Endothelial cell of umbilical vein (primary cell): Measurements from ENCODE around the gene TFDP1. TPM values are rescaled to one million over a fixed set of nuclear protein-coding genes. Genes with fewer than 3 reads are reported as not detected.

Experiments
- BruUV-seq: library from RNA; stranded (reverse); fragments of 400-500 nt; replicated peaks from 2 replicates; lab custom pipeline; 2021; lab: Mats Ljungman, UMichigan
- CTCF ChIA-PET: fragments of 300-600, 350-600 bp; sonication (Branson Sonifier 250); formaldehyde crosslinking; loops from one replicate; lab custom pipeline; 2021; ENCODE audit warnings: antibody characterized with exemption, inconsistent platforms; lab: Charles Lee
- POLR2A ChIA-PET: fragments of 300-600, 350-600 bp; sonication (Branson Sonifier 250); formaldehyde crosslinking; loops from one replicate; lab custom pipeline; 2021; ENCODE audit warnings: antibody characterized with exemption, inconsistent platforms; lab: Charles Lee
- DNase-seq: peaks from one replicate; pipeline ENCODE4 v3.0.0-alpha.2; 2011; ENCODE audit warnings: low read depth, low spot score
- FAIRE-seq: peaks from 2 replicates; lab custom pipeline; 2011; peaks lifted over from hg19 to GRCh38; lab: Jason Lieb, UNC
- H2AFZ ChIP-seq: 2 replicates; pipeline ENCODE4 v1.6.0; 2012; ENCODE audit warnings: low read depth, low read length, control low read depth, inconsistent platforms
- H3K27ac ChIP-seq: 2 replicates; pipeline ENCODE4 v1.5.1; 2011; ENCODE audit warnings: low read depth, mild to moderate bottlenecking, control low read depth, low read length, moderate library complexity; ENCODE audit not compliant: insufficient read depth
- H3K27me3 ChIP-seq, 2 experiments: 2 replicates each; pipeline versions ENCODE4 v1.6.0 to v1.6.1; 2011; ENCODE audit warnings: low read length in 2 of 2, mixed read lengths in 1 of 2; ENCODE audit not compliant: control insufficient read depth in 2 of 2, insufficient read depth in 2 of 2
- H3K36me3 ChIP-seq, 2 experiments: 2 replicates in 1 of 2; 3 replicates in 1 of 2; pipeline ENCODE4 v1.5.1; 2011; ENCODE audit warnings: low read length in 2 of 2, mild to moderate bottlenecking in 1 of 2, moderate library complexity in 1 of 2; ENCODE audit not compliant: control insufficient read depth in 2 of 2, insufficient read depth in 2 of 2; ENCODE audit errors: extremely low read depth in 1 of 2
- H3K4me1 ChIP-seq: 3 replicates; pipeline ENCODE4 v1.5.1; 2011; ENCODE audit warnings: mild to moderate bottlenecking, low read length; ENCODE audit not compliant: control insufficient read depth, insufficient read depth; ENCODE audit errors: extremely low read depth
- H3K4me2 ChIP-seq: 2 replicates; pipeline ENCODE4 v1.6.1; 2011; ENCODE audit warnings: low read length, control low read depth, mixed read lengths; ENCODE audit not compliant: insufficient read depth
- H3K4me3 ChIP-seq, 3 experiments: fragments of 200-600 bp in 1 of 3; sonication (generic), shearing (Covaris generic) in 1 of 3; replicated peaks in 1 of 3; 2 replicates each; pipeline ENCODE4 v1.5.1; 2011 to 2016; ENCODE audit warnings: control low read depth in 3 of 3, low read length in 3 of 3, mild to moderate bottlenecking in 2 of 3, inconsistent platforms in 1 of 3, low read depth in 1 of 3, moderate library complexity in 1 of 3; ENCODE audit not compliant: insufficient read depth in 1 of 3
- H3K79me2 ChIP-seq: 2 replicates; pipeline ENCODE4 v1.6.0; 2012; ENCODE audit warnings: low read length, inconsistent platforms; ENCODE audit not compliant: control insufficient read depth, insufficient read depth
- H3K9ac ChIP-seq: replicated peaks from 2 replicates; pipeline ENCODE3; 2011; ENCODE audit warnings: low read length, control low read depth; ENCODE audit not compliant: insufficient read depth; ENCODE audit errors: extremely low read depth
- H3K9me1 ChIP-seq: replicated peaks from 3 replicates; pipeline ENCODE4 v1.6.0; 2011; ENCODE audit warnings: mild to moderate bottlenecking, low read length; ENCODE audit not compliant: control insufficient read depth, insufficient read depth; ENCODE audit errors: extremely low read depth
- H3K9me3 ChIP-seq: replicated peaks from 2 replicates; pipeline ENCODE4 v1.5.1; 2012; ENCODE audit warnings: low read length, inconsistent platforms; ENCODE audit not compliant: control insufficient read depth, insufficient read depth
- H4K20me1 ChIP-seq: replicated peaks from 2 replicates; pipeline ENCODE3; 2011; ENCODE audit warnings: mild to moderate bottlenecking, low read length; ENCODE audit not compliant: control insufficient read depth, insufficient read depth; ENCODE audit errors: extremely low read depth
- EZH2 ChIP-seq: IDR thresholded peaks from 2 replicates; pipeline ENCODE4 v1.6.1; 2012; ENCODE audit warnings: borderline replicate concordance, low read depth, mild to moderate bottlenecking, moderate library complexity, low read length, inconsistent platforms; ENCODE audit not compliant: severe bottlenecking
- FOS ChIP-seq: IDR thresholded peaks from 2 replicates; pipeline ENCODE4 v1.6.1; 2011; ENCODE audit warnings: mild to moderate bottlenecking, low read length, moderate library complexity, borderline replicate concordance; ENCODE audit not compliant: insufficient read depth
- GATA2 ChIP-seq: IDR thresholded peaks from 2 replicates; pipeline ENCODE4 v1.7.0; 2011; ENCODE audit warnings: low read depth, mild to moderate bottlenecking, moderate library complexity, mixed read lengths, low read length; ENCODE audit not compliant: insufficient read length, insufficient read depth
- JUN ChIP-seq: IDR thresholded peaks from 2 replicates; pipeline ENCODE4 v1.6.1; 2011; ENCODE audit warnings: borderline replicate concordance, low read depth; ENCODE audit not compliant: insufficient read length, insufficient read depth
- MAX ChIP-seq: IDR thresholded peaks from 2 replicates; pipeline ENCODE4 v1.6.1; 2011; ENCODE audit not compliant: insufficient read depth, insufficient read length
- MYC ChIP-seq: IDR thresholded peaks from one replicate; pipeline ENCODE4 v1.6.1; 2011; ENCODE audit warnings: mild to moderate bottlenecking, low read depth, low read length
- POLR2A ChIP-seq: IDR thresholded peaks from 2 replicates; pipeline ENCODE4 v1.6.1; 2012; ENCODE audit warnings: low read depth, mild to moderate bottlenecking, control low read depth, low read length
- POLR2AphosphoS5 ChIP-seq: IDR thresholded peaks from 2 replicates; pipeline ENCODE4 v1.6.1; 2012; ENCODE audit warnings: low read depth, mild to moderate bottlenecking, control low read depth, low read length, moderate library complexity; ENCODE audit not compliant: insufficient read depth
- dilution Hi-C: fragments of 300-500 bp; cut with MboI; formaldehyde crosslinking; loops from one replicate; pipeline ENCODE4 v1.15.0; 2019; ENCODE audit warnings: low sequenced_read_pairs; ENCODE audit not compliant: extremely low pct_ligation_motif_present
- intact Hi-C: fragments of 100-400 bp; cut with micrococcal nuclease; formaldehyde crosslinking; loops from one replicate; pipeline ENCODE4 v1.10.0; 2022
- polyA plus RNA-seq, 4 experiments: library from polyadenylated mRNA; depleted of rRNA in 3 of 4; stranded (reverse) in 3 of 4; unstranded in 1 of 4; fragments of >200 nt; gene quantifications; 2 replicates each; pipeline versions ENCODE4 v1.2.1 to v1.2.3, GENCODE V29; 2011 to 2012; ENCODE audit warnings: missing spikeins in 1 of 4
- total RNA-seq: library from RNA; stranded (reverse); gene quantifications from 2 replicates; pipeline ENCODE4 v1.2.3, GENCODE V29; 2021
- TF ChIP-seq, protein P1 (sequence below), 2 donors: IDR thresholded peaks; 1 replicate in 1 of 2; 2 replicates in 1 of 2; pipeline ENCODE4 v1.5.1; 2011; ENCODE audit warnings: low read length in 2 of 2, mild to moderate bottlenecking in 2 of 2, moderate library complexity in 2 of 2, control low read depth in 1 of 2, inconsistent platforms in 1 of 2, low read depth in 1 of 2; ENCODE audit not compliant: insufficient read depth in 1 of 2; ENCODE audit errors: extremely low read depth in 1 of 2

Gene TFDP1
- total and polyA plus RNA-seq, 2 donors (not counting 3 experiments of a cell fraction or from before 2014, with no cell fraction given) = 64.3 to 137 TPM

DNA sequence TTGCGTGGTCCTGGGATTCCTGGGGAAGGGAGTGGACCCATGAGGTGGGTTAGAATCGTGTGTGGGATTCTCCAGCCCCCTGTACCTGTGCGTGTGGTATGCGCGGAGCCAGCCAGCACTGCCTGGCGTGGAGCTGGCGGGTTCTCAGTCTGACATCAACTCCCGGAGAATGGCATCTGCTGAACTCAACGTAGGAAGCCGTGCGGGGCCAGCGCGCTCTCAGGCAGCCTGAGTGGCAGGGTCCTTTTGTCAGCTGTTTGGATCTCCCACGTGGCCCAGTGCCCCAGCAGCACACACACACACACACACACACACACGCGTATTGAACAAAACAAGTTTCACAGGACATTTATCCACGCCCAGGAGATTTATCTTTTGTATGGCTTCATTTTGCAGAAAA lies 45.3 kb downstream of the TFDP1 start:
- Histone ChIP-seq H3K27me3 (no peaks in the 10 kb centered on the region), H3K36me3 (peaks cover 3 to 26% of the 10 kb centered on the region in 2 experiments), H3K79me2 (peaks cover 57% of the 10 kb centered on the region), H3K9me3 (no peaks in the 10 kb centered on the region), H3K4me2 (no peak overlapping the region), H3K9me1 (no peaks in the 10 kb centered on the region), H3K4me1 (peaks cover 7% of the 10 kb centered on the region), H3K4me3 (no peak overlapping the region), H4K20me1 (no peaks in the 10 kb centered on the region), H3K9ac (no peak overlapping the region), H2AFZ (no peak overlapping the region), H3K27ac (no peak overlapping the region)
- no TSS peak for BruUV-seq
- ChIA-PET CTCF (no interaction called here), POLR2A (no interaction called here)
- intact Hi-C loops = no loop called here
- DNase-seq (no peak), FAIRE-seq (no peak)
- dilution Hi-C loops = no loop called here
- TF ChIP-seq MYC (no peak), POLR2AphosphoS5 (no peak), FOS (no peak)
- TF ChIP-seq, protein P1, sequence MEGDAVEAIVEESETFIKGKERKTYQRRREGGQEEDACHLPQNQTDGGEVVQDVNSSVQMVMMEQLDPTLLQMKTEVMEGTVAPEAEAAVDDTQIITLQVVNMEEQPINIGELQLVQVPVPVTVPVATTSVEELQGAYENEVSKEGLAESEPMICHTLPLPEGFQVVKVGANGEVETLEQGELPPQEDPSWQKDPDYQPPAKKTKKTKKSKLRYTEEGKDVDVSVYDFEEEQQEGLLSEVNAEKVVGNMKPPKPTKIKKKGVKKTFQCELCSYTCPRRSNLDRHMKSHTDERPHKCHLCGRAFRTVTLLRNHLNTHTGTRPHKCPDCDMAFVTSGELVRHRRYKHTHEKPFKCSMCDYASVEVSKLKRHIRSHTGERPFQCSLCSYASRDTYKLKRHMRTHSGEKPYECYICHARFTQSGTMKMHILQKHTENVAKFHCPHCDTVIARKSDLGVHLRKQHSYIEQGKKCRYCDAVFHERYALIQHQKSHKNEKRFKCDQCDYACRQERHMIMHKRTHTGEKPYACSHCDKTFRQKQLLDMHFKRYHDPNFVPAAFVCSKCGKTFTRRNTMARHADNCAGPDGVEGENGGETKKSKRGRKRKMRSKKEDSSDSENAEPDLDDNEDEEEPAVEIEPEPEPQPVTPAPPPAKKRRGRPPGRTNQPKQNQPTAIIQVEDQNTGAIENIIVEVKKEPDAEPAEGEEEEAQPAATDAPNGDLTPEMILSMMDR (IDR thresholded peaks at IDR 0.05; ENCODE audit: extremely low read depth in 1 of 2, insufficient read depth in 1 of 2, low read depth in 1 of 2, low read length in 2 of 2) = no peak

- no peaks in the 10 kb centered on the region for H3K9me1 ChIP-seq
- no peaks in the 10 kb centered on the region for H3K27me3 ChIP-seq
- no peak overlapping the region for H3K4me3 ChIP-seq
- H3K79me2 ChIP-seq = peaks cover 53% of the 10 kb centered on the region
- ChIA-PET POLR2A (no interaction called here), CTCF (no interaction called here)
- H3K27ac ChIP-seq = no peak overlapping the region
- intact Hi-C loops = no loop called here
- FAIRE-seq (no peak), DNase-seq (no peak)
- TF ChIP-seq EZH2 = no peak
- no peak for TF ChIP-seq MAX
- TF ChIP-seq GATA2 = no peak
- no peak for TF ChIP-seq POLR2AphosphoS5
- TF ChIP-seq JUN = no peak
- no peak for TF ChIP-seq POLR2A
- TF ChIP-seq FOS = no peak
- no peak for TF ChIP-seq MYC
- TF ChIP-seq, protein P1 (IDR thresholded peaks at IDR 0.05; ENCODE audit: extremely low read depth in 1 of 2, insufficient read depth in 1 of 2, low read depth in 1 of 2, low read length in 2 of 2) = no peak
- no peak overlapping the region for H2AFZ ChIP-seq
- no peak overlapping the region for H3K4me2 ChIP-seq
- peaks cover 3 to 30% of the 10 kb centered on the region in 2 experiments for H3K36me3 ChIP-seq
- H3K9me3 ChIP-seq = no peaks in the 10 kb centered on the region
- dilution Hi-C loops = no loop called here
- no TSS peak for BruUV-seq
- no peaks in the 10 kb centered on the region for H4K20me1 ChIP-seq
- no peak overlapping the region for H3K9ac ChIP-seq
- H3K4me1 ChIP-seq = peaks cover 7% of the 10 kb centered on the region
Observed at GRCh38 chr13:113630296-113630695, 45.7 kb downstream of the TFDP1 start.
